H1 (cell line): ENCODE measurements around the gene TPM1. TPM values are rescaled to one million over a fixed set of nuclear protein-coding genes. Genes with fewer than 3 reads are reported as not detected.

Source experiments
- CTCF ChIA-PET: fragments of 300-600 bp; sonication (Branson Sonifier 250); formaldehyde crosslinking; loops from one replicate; lab custom pipeline; 2021; ENCODE audit not compliant: partially characterized antibody; lab: Charles Lee
- POLR2A ChIA-PET: fragments of 300-600 bp; sonication (Branson Sonifier 250); formaldehyde crosslinking; loops from one replicate; lab custom pipeline; 2021; ENCODE audit warnings: inconsistent platforms; ENCODE audit not compliant: partially characterized antibody; lab: Charles Lee
- DNase-seq, 2 experiments: peaks; one replicate each; pipeline versions ENCODE4 v3.0.0 to v3.0.0-alpha.2; 2010 to 2022; ENCODE audit warnings: low spot score in 2 of 2, low read depth in 1 of 2, mixed read lengths in 1 of 2
- FAIRE-seq: peaks from 2 replicates; lab custom pipeline; 2011; peaks lifted over from hg19 to GRCh38; lab: Jason Lieb, UNC
- H2AFZ ChIP-seq: 2 replicates; pipeline ENCODE4 v1.8.1; 2012; ENCODE audit warnings: low read length, inconsistent platforms
- H2AK5ac ChIP-seq: 2 replicates; pipeline ENCODE4 v1.6.1; 2013; ENCODE audit warnings: low read depth, low read length
- H2BK120ac ChIP-seq: replicated peaks from 2 replicates; pipeline ENCODE3; 2013; ENCODE audit warnings: low read depth, low read length, inconsistent platforms
- H2BK12ac ChIP-seq: 2 replicates; pipeline ENCODE4 v1.6.1; 2013; ENCODE audit warnings: low read depth, low read length
- H2BK15ac ChIP-seq: 2 replicates; pipeline ENCODE4 v1.6.1; 2013; ENCODE audit warnings: low read length
- H2BK20ac ChIP-seq: 2 replicates; pipeline ENCODE4 v1.6.1; 2013; ENCODE audit warnings: low read length
- H2BK5ac ChIP-seq: 2 replicates; pipeline ENCODE4 v1.6.1; 2013; ENCODE audit warnings: low read depth, low read length
- H3K14ac ChIP-seq: 2 replicates; pipeline ENCODE4 v1.6.1; 2013; ENCODE audit warnings: inconsistent platforms; ENCODE audit not compliant: insufficient read length
- H3K18ac ChIP-seq: 2 replicates; pipeline ENCODE4 v1.6.1; 2013; ENCODE audit warnings: low read length; ENCODE audit errors: extremely low read depth
- H3K23ac ChIP-seq: 2 replicates; pipeline ENCODE4 v1.6.1; 2013; ENCODE audit warnings: inconsistent platforms; ENCODE audit not compliant: insufficient read length
- H3K23me2 ChIP-seq: 2 replicates; pipeline ENCODE4 v1.6.1; 2013; ENCODE audit warnings: low read depth, low read length
- H3K27ac ChIP-seq: 2 replicates; pipeline ENCODE4 v1.6.1; 2011; ENCODE audit warnings: low read depth, low read length, inconsistent platforms
- H3K27me3 ChIP-seq, 4 experiments: replicated peaks in 1 of 4; 1 replicate in 1 of 4; 2 replicates in 3 of 4; pipeline versions ENCODE4 v1.6.1 to v1.8.1; 2011 to 2013; ENCODE audit warnings: low read length in 3 of 4, mild to moderate bottlenecking in 3 of 4, inconsistent platforms in 2 of 4, mixed read lengths in 2 of 4, moderate library complexity in 1 of 4; ENCODE audit not compliant: control insufficient read depth in 3 of 4, insufficient read depth in 3 of 4; ENCODE audit errors: extremely low read depth in 1 of 4
- H3K36me3 ChIP-seq, 4 experiments: 2 replicates each; pipeline versions ENCODE4 v1.6.1 to v1.8.1; 2011 to 2013; ENCODE audit warnings: mild to moderate bottlenecking in 4 of 4, low read length in 3 of 4, moderate library complexity in 2 of 4, control low read depth in 1 of 4, inconsistent platforms in 1 of 4; ENCODE audit not compliant: insufficient read depth in 4 of 4, control insufficient read depth in 2 of 4
- H3K4ac ChIP-seq: replicated peaks from 2 replicates; pipeline ENCODE3; 2013; ENCODE audit warnings: low read length, low read depth, mixed read lengths, inconsistent platforms; ENCODE audit not compliant: insufficient read length
- H3K4me1 ChIP-seq, 4 experiments: replicated peaks in 1 of 4; 1 replicate in 1 of 4; 2 replicates in 3 of 4; pipeline versions ENCODE4 v1.6.1 to v1.8.1; 2011 to 2013; ENCODE audit warnings: low read length in 3 of 4, inconsistent platforms in 2 of 4, mixed read lengths in 1 of 4; ENCODE audit not compliant: insufficient read depth in 4 of 4, control insufficient read depth in 3 of 4
- H3K4me2 ChIP-seq, 2 experiments: 2 replicates each; pipeline versions ENCODE4 v1.6.1 to v1.8.1; 2011 to 2013; ENCODE audit warnings: low read depth in 2 of 2, low read length in 2 of 2, control low read depth in 1 of 2, inconsistent platforms in 1 of 2, mild to moderate bottlenecking in 1 of 2; ENCODE audit not compliant: insufficient read depth in 1 of 2
- H3K4me3 ChIP-seq, 4 experiments: fragments of 200-600, 300-600 bp in 1 of 4; sonication (generic), shearing (Covaris generic), sonication (Bioruptor Twin) in 1 of 4; 2 replicates each; pipeline versions ENCODE4 v1.5.1 to v1.8.1; 2011 to 2016; ENCODE audit warnings: low read length in 4 of 4, low read depth in 3 of 4, control low read depth in 2 of 4, inconsistent platforms in 2 of 4, mild to moderate bottlenecking in 2 of 4, mixed read lengths in 1 of 4, moderate library complexity in 1 of 4; ENCODE audit not compliant: insufficient read depth in 2 of 4; ENCODE audit errors: extremely low read depth in 1 of 4
- H3K56ac ChIP-seq: replicated peaks from 2 replicates; pipeline ENCODE3; 2013; ENCODE audit warnings: low read depth, mild to moderate bottlenecking, mixed read lengths, low read length, inconsistent platforms; ENCODE audit not compliant: insufficient read length
- H3K79me1 ChIP-seq: 2 replicates; pipeline ENCODE4 v1.6.1; 2013; ENCODE audit warnings: low read depth, low read length, control low read depth
- H3K79me2 ChIP-seq, 2 experiments: 2 replicates each; pipeline versions ENCODE4 v1.6.1 to v1.8.1; 2012 to 2013; ENCODE audit warnings: low read length in 2 of 2, mild to moderate bottlenecking in 2 of 2, inconsistent platforms in 1 of 2; ENCODE audit not compliant: insufficient read depth in 2 of 2, control insufficient read depth in 1 of 2
- H3K9ac ChIP-seq, 4 experiments: replicated peaks in 1 of 4; 1 replicate in 1 of 4; 2 replicates in 3 of 4; pipeline versions ENCODE4 v1.6.1 to v1.8.1; 2011 to 2013; ENCODE audit warnings: low read depth in 3 of 4, low read length in 3 of 4, control low read depth in 2 of 4, mild to moderate bottlenecking in 2 of 4, moderate library complexity in 2 of 4, inconsistent platforms in 1 of 4; ENCODE audit errors: extremely low read depth in 1 of 4
- H3K9me3 ChIP-seq, 2 experiments: 2 replicates each; pipeline versions ENCODE4 v1.6.1 to v1.8.1; 2012 to 2013; ENCODE audit warnings: mild to moderate bottlenecking in 2 of 2, moderate library complexity in 2 of 2, control low read depth in 1 of 2, inconsistent platforms in 1 of 2, low read depth in 1 of 2, low read length in 1 of 2, mixed read lengths in 1 of 2; ENCODE audit not compliant: insufficient read depth in 2 of 2
- H4K20me1 ChIP-seq, 2 experiments: replicated peaks in 1 of 2; 2 replicates each; pipeline versions ENCODE3 to v1.8.1; 2011 to 2013; ENCODE audit warnings: inconsistent platforms in 2 of 2, low read length in 2 of 2, mild to moderate bottlenecking in 1 of 2; ENCODE audit not compliant: insufficient read depth in 2 of 2, control insufficient read depth in 1 of 2
- H4K5ac ChIP-seq: 2 replicates; pipeline ENCODE4 v1.6.1; 2013; ENCODE audit warnings: low read length, low read depth, mixed read lengths, inconsistent platforms; ENCODE audit not compliant: insufficient read length
- H4K8ac ChIP-seq: 2 replicates; pipeline ENCODE4 v1.8.0; 2013; ENCODE audit warnings: mild to moderate bottlenecking, moderate library complexity, low read length, inconsistent platforms; ENCODE audit not compliant: insufficient read depth; ENCODE audit errors: extremely low read depth
- H4K91ac ChIP-seq: replicated peaks from 2 replicates; pipeline ENCODE3; 2013; ENCODE audit warnings: low read length, mixed read lengths, inconsistent platforms; ENCODE audit not compliant: insufficient read length
- CREB1 ChIP-seq: IDR thresholded peaks from 2 replicates; pipeline ENCODE4 v1.6.1; 2012; ENCODE audit warnings: inconsistent platforms
- HDAC2 ChIP-seq, 2 experiments: fragments of 300-600 bp in 1 of 2; sonication (generic) in 1 of 2; IDR thresholded peaks; 2 replicates each; pipeline ENCODE4 v1.6.1; 2011 to 2012; ENCODE audit warnings: low read depth in 2 of 2, low read length in 2 of 2, mild to moderate bottlenecking in 2 of 2, moderate library complexity in 2 of 2, borderline replicate concordance in 1 of 2, inconsistent platforms in 1 of 2
- JUND ChIP-seq: IDR thresholded peaks from 2 replicates; pipeline ENCODE4 v1.6.1; 2011; ENCODE audit warnings: mild to moderate bottlenecking, improper control_type of control experiment, low read length
- MAFK ChIP-seq: IDR thresholded peaks from 2 replicates; pipeline ENCODE4 v1.6.1; 2012; ENCODE audit warnings: low read depth, mild to moderate bottlenecking, improper control_type of control experiment, low read length
- RBBP5 ChIP-seq: IDR thresholded peaks from 2 replicates; pipeline ENCODE4 v1.7.1; 2012; ENCODE audit warnings: low read depth, mild to moderate bottlenecking, inconsistent platforms, low read length, moderate library complexity, borderline replicate concordance
- RFX5 ChIP-seq: IDR thresholded peaks from 2 replicates; pipeline ENCODE4 v1.6.1; 2011; ENCODE audit warnings: low read depth, low read length, improper control_type of control experiment, borderline replicate concordance
- RNF2 ChIP-seq: fragments of 200-900, 300-1000 bp; sonication (generic); IDR thresholded peaks from 2 replicates; pipeline ENCODE4 v1.7.1; 2016; ENCODE audit warnings: borderline replicate concordance, low read depth, mild to moderate bottlenecking, antibody characterized with exemption, low read length; ENCODE audit not compliant: poor library complexity, severe bottlenecking; ENCODE audit errors: missing control alignments
- SIN3A ChIP-seq, 2 experiments: IDR thresholded peaks in 1 of 2; conservative IDR thresholded peaks in 1 of 2; 2 replicates each; pipeline ENCODE4 v1.6.1; 2011 to 2012; ENCODE audit warnings: low read length in 2 of 2, improper control_type of control experiment in 1 of 2, low read depth in 1 of 2, mild to moderate bottlenecking in 1 of 2
- SIRT6 ChIP-seq: IDR thresholded peaks from one replicate; pipeline ENCODE4 v1.7.1; 2012; ENCODE audit warnings: low read length, inconsistent platforms
- SIX5 ChIP-seq: IDR thresholded peaks from 2 replicates; pipeline ENCODE4 v1.6.1; 2011; ENCODE audit warnings: mild to moderate bottlenecking, low read depth, low read length
- SP1 ChIP-seq: IDR thresholded peaks from 2 replicates; pipeline ENCODE4 v1.6.1; 2011; ENCODE audit warnings: low read depth, low read length
- SP2 ChIP-seq: IDR thresholded peaks from 2 replicates; pipeline ENCODE4 v1.6.1; 2012; ENCODE audit warnings: mild to moderate bottlenecking, low read length, inconsistent platforms
- ZNF274 ChIP-seq: IDR thresholded peaks from 2 replicates; pipeline ENCODE4 v1.7.0; 2012; ENCODE audit warnings: low read length, borderline replicate concordance; ENCODE audit errors: extremely low read depth
- WGBS, 2 experiments: shearing (Covaris generic) in 1 of 2; methylation state at CpG; one replicate each; pipeline versions ENCODE4 v1.1.6 to v1.1.7; 2013 to 2015; ENCODE audit warnings: low lambda C conversion rate in 2 of 2, mixed read lengths in 2 of 2, inconsistent platforms in 1 of 2, low coverage in 1 of 2, missing lambda C conversion rate in 1 of 2; ENCODE audit not compliant: insufficient replicate concordance in 2 of 2, insufficient coverage in 1 of 2, insufficient read length in 1 of 2; ENCODE audit errors: extremely low coverage in 1 of 2, missing lambda C conversion rate in 1 of 2; 5-methylcytosine and 5-hydroxymethylcytosine counted together
- polyA plus RNA-seq, 7 experiments: library from polyadenylated mRNA; depleted of rRNA in 3 of 7; stranded (reverse) in 5 of 7; unstranded in 2 of 7; fragments of >200 nt in 5 of 7; fragments of 200-250 nt in 2 of 7; gene quantifications; 1 replicate in 5 of 7; 2 replicates in 1 of 7; 4 replicates in 1 of 7; pipeline versions ENCODE4 v1.2.1 to v1.2.3, GENCODE V29; 2011 to 2013; ENCODE audit warnings: missing spikeins in 2 of 7, mixed read lengths in 2 of 7
- total RNA-seq: library from RNA; stranded (reverse); fragmentation: NEBNext Ultra II Directional; extraction: Animal tissue kit (Norgen Biotek cat#: 25700); gene quantifications from 2 replicates; pipeline ENCODE4 v1.2.1, GENCODE V29; 2021

TPM1 gene
- total and polyA plus RNA-seq, 2 of the 8 experiments (the other 6 are each of a cell fraction or from before 2014, with no cell fraction given) = 258 to 579 TPM

DNA sequence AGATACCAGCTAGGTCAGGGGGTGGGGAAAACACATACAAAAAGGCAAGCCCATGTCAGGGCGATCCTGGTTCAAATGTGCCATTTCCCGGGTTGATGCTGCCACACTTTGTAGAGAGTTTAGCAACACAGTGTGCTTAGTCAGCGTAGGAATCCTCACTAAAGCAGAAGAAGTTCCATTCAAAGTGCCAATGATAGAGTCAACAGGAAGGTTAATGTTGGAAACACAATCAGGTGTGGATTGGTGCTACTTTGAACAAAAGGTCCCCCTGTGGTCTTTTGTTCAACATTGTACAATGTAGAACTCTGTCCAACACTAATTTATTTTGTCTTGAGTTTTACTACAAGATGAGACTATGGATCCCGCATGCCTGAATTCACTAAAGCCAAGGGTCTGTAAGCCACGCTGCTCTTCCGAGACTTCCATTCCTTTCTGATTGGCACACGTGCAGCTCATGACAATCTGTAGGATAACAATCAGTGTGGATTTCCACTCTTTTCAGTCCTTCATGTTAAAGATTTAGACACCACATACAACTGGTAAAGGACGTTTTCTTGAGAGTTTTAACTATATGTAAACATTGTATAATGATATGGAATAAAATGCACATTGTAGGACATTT lies 28.9 kb downstream of the TPM1 start:
- H3K9ac ChIP-seq = no peak overlapping the region
- no peak overlapping the region for H2BK12ac ChIP-seq
- H3K27ac ChIP-seq = no peak overlapping the region
- no peak overlapping the region for H2BK20ac ChIP-seq
- ChIA-PET POLR2A (interaction anchor here (18.6 to 18.9 kb wide), 2 partner anchors 17 kb away, joined by 325 to 635 read pairs; partner anchors contain the start of gene TPM1), CTCF (interaction anchor here (1.0 to 3.4 kb wide), 2 partner anchors 22 to 23 kb away, joined by 3 to 12 read pairs; no protein-coding TSS in a partner anchor)
- DNase-seq = no peak
- H2BK120ac ChIP-seq = no peak overlapping the region
- no peak overlapping the region for H2BK15ac ChIP-seq
- H4K91ac ChIP-seq = no peak overlapping the region
- peaks cover 8 to 17% (median 14%) of the 10 kb centered on the region in 4 experiments for H3K4me1 ChIP-seq
- H3K79me2 ChIP-seq = no peaks in the 10 kb centered on the region
- no peak overlapping the region for H3K4ac ChIP-seq
- no peak overlapping the region for H3K4me3 ChIP-seq
- no peak for FAIRE-seq
- H3K18ac ChIP-seq = no peak overlapping the region
- H3K14ac ChIP-seq = no peak overlapping the region
- 91% methylated on average over 8 of the region's 8 CpGs; no CpG with 5 or more reads in 1 of the 2 experiments for WGBS, 2 experiments
- H3K79me1 ChIP-seq = no peaks in the 10 kb centered on the region
- H4K5ac ChIP-seq = no peak overlapping the region
- H4K8ac ChIP-seq = no peak overlapping the region
- no peak overlapping the region for H3K4me2 ChIP-seq
- H3K56ac ChIP-seq = no peak overlapping the region
- H3K23ac ChIP-seq = no peak overlapping the region
- H4K20me1 ChIP-seq = no peaks in the 10 kb centered on the region
- H3K23me2 ChIP-seq = no peaks in the 10 kb centered on the region
- H2AFZ ChIP-seq = no peak overlapping the region
- no peaks in the 10 kb centered on the region for H3K9me3 ChIP-seq
- H3K36me3 ChIP-seq = peaks cover 6 to 55% (median 33%) of the 10 kb centered on the region in 4 experiments
- no peak overlapping the region for H2BK5ac ChIP-seq
- no peaks in the 10 kb centered on the region for H3K27me3 ChIP-seq
- H2AK5ac ChIP-seq = no peak overlapping the region
- no peak for TF ChIP-seq SIX5
- TF ChIP-seq CREB1 = no peak
- no peak for TF ChIP-seq SP2
- no peak for TF ChIP-seq ZNF274
- TF ChIP-seq SIN3A (conservative IDR thresholded peaks at IDR 0.05 in 1 of 2, IDR thresholded peaks at IDR 0.05 in 1 of 2; ENCODE audit: low read depth in 1 of 2, low read length in 2 of 2) = no peak
- TF ChIP-seq RNF2 = no peak
- TF ChIP-seq JUND = no peak
- TF ChIP-seq RFX5 = no peak
- TF ChIP-seq MAFK = no peak
- TF ChIP-seq RBBP5 = no peak
- TF ChIP-seq HDAC2 (IDR thresholded peaks at IDR 0.05; ENCODE audit: borderline replicate concordance in 1 of 2, low read depth in 2 of 2, low read length in 2 of 2) = no peak
- TF ChIP-seq SP1 = no peak
- TF ChIP-seq SIRT6 = no peak
